ENCODE measurements around the gene OR51Q1.

GRCh38 chr11:5441414-5441813 is 19.5 kb downstream of the OR51Q1 start, which contains the start of gene OR51I1:
- TF ChIP-seq CTCF (IDR thresholded peaks at IDR 0.05) = no peak
- no peak for TF ChIP-seq EP300 (IDR thresholded peaks at IDR 0.05; ENCODE audit: borderline replicate concordance in 1 of 2, low read depth in 1 of 2, low read length in 1 of 2)
- no peak for TF ChIP-seq POLR2AphosphoS5 (IDR thresholded peaks at IDR 0.05; ENCODE audit: low read depth, low read length)
- no peak for TF ChIP-seq JUND (IDR thresholded peaks at IDR 0.05)
